ENCODE data around the gene ROM1.

DNA sequence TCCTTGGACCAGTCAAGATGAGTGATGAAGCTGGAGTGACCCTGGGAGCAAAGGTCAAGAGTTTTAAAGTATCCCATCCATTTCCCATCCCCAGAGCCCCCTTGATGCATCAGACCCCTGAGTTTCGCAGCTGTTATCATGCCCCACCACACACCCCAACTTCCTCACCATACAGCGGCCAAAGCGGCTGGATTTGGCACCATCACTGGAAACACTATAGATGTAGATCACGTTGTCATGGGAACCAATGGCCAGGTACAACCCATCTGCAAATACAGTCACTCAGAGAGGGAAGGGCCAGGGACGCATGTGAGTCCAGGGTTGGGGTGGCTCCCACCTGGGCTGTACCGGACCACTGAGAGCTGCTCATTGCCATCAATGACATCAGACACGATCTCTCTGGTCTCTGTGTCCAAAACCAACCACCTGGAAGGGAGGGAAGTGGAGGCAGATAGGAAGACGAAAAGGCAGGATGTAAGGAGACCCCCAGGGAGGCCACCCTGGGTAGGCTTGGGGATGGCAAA lies 9.2 kb upstream of the ROM1 start:
- TF ChIP-seq, protein P1, sequence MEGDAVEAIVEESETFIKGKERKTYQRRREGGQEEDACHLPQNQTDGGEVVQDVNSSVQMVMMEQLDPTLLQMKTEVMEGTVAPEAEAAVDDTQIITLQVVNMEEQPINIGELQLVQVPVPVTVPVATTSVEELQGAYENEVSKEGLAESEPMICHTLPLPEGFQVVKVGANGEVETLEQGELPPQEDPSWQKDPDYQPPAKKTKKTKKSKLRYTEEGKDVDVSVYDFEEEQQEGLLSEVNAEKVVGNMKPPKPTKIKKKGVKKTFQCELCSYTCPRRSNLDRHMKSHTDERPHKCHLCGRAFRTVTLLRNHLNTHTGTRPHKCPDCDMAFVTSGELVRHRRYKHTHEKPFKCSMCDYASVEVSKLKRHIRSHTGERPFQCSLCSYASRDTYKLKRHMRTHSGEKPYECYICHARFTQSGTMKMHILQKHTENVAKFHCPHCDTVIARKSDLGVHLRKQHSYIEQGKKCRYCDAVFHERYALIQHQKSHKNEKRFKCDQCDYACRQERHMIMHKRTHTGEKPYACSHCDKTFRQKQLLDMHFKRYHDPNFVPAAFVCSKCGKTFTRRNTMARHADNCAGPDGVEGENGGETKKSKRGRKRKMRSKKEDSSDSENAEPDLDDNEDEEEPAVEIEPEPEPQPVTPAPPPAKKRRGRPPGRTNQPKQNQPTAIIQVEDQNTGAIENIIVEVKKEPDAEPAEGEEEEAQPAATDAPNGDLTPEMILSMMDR (IDR thresholded peaks at IDR 0.05; ENCODE audit: extremely low read depth in 1 of 2, insufficient read depth in 1 of 2, low read depth in 1 of 2, low read length in 2 of 2) = no peak
- TF ChIP-seq POLR2AphosphoS5 (IDR thresholded peaks at IDR 0.05; ENCODE audit: insufficient read depth, low read depth, low read length) (no peak), POLR2A (IDR thresholded peaks at IDR 0.05; ENCODE audit: low read depth, low read length) (no peak), GATA2 (IDR thresholded peaks at IDR 0.05; ENCODE audit: insufficient read depth, insufficient read length, low read depth, low read length) (no peak), FOS (IDR thresholded peaks at IDR 0.05; ENCODE audit: borderline replicate concordance, insufficient read depth, low read length) (no peak), MYC (IDR thresholded peaks at IDR 0.05; ENCODE audit: low read depth, low read length) (no peak), EZH2 (IDR thresholded peaks at IDR 0.05; ENCODE audit: borderline replicate concordance, low read depth, low read length, severe bottlenecking) (no peak)
- TF ChIP-seq, protein P2, sequence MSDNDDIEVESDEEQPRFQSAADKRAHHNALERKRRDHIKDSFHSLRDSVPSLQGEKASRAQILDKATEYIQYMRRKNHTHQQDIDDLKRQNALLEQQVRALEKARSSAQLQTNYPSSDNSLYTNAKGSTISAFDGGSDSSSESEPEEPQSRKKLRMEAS (IDR thresholded peaks at IDR 0.05; ENCODE audit: insufficient read depth, insufficient read length) = no peak

Data from endothelial cell of umbilical vein (primary cell).